Measurements from ENCODE around the gene SLIRP.

DNA sequence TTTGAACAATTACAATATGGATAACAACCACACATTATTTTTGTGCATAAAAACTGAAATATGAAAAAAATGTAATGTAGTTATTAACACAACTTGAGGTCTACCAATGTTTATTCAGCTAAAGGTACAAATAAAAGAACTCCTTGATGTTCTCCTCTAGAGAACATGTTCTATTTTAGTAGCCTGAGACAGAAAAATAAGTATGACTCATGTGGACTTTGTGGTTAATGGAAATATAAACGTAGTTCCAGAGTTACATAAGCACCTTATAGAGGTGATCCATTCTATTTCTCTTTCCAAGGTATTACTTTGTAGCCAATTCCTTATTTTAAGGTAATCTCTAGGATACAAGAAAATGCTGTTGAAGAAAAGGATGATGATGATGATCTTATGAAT lies 25.7 kb upstream of the SLIRP start:
- TF ChIP-seq CTCF (IDR thresholded peaks at IDR 0.05), result no peak
- TF ChIP-seq POLR2A (IDR thresholded peaks at IDR 0.05), result no peak

Data from Peyer's patch (tissue), 4 donors.